Transverse colon (tissue), 4 donors: ENCODE results near the gene CASKIN2. TPM values are rescaled to one million over a fixed set of nuclear protein-coding genes. Genes with fewer than 3 reads are reported as not detected.
"Not testable (repeated sequence)": the region's sequence is repeated elsewhere in the genome, so short reads cannot be mapped to it uniquely, and the experiment has no call there.

Experiments used
- DNase-seq: peaks from one replicate; pipeline ENCODE4 v3.0.0-alpha.2; 2019
- H3K27ac ChIP-seq, 4 donors: fragments of 200-600 bp; sonication (generic); 2 replicates each; pipeline ENCODE4 v1.5.1; 2016 to 2018; ENCODE audit warnings: inconsistent platforms in 4 of 4
- H3K27me3 ChIP-seq: fragments of 200-600 bp; sonication (generic); 2 replicates; pipeline ENCODE4 v1.5.1; 2017; ENCODE audit warnings: inconsistent platforms
- H3K36me3 ChIP-seq, 4 donors: fragments of 200-600 bp; sonication (generic); 2 replicates each; pipeline ENCODE4 v1.5.1; 2017 to 2019; ENCODE audit warnings: inconsistent platforms in 4 of 4
- H3K4me1 ChIP-seq, 4 donors: fragments of 200-600 bp; sonication (generic); 2 replicates each; pipeline ENCODE4 v1.5.1; 2017 to 2020; ENCODE audit warnings: inconsistent platforms in 4 of 4
- H3K4me3 ChIP-seq, 4 donors: fragments of 200-600 bp; sonication (generic); 1 replicate in 1 of 4; 2 replicates in 3 of 4; pipeline versions ENCODE4 v1.5.1 to v1.6.1; 2017 to 2019; ENCODE audit warnings: inconsistent platforms in 4 of 4
- H3K9me3 ChIP-seq, 2 donors: fragments of 200-600 bp; sonication (generic); 2 replicates each; pipeline ENCODE4 v1.5.1; 2017 to 2019; ENCODE audit warnings: inconsistent platforms in 2 of 2
- EP300 ChIP-seq: sonication (generic); formaldehyde crosslinking; IDR thresholded peaks from one replicate; pipeline ENCODE4 v1.6.1; 2017; ENCODE audit warnings: antibody characterized with exemption, low read depth
- POLR2A ChIP-seq: fragments of 450-650 bp; IDR thresholded peaks from one replicate; pipeline ENCODE4 v1.6.1; 2016; ENCODE audit warnings: antibody characterized with exemption, mild to moderate bottlenecking, moderate library complexity
- POLR2AphosphoS5 ChIP-seq, 3 donors: sonication (generic); formaldehyde crosslinking; IDR thresholded peaks; one replicate each; pipeline ENCODE4 v1.6.1; 2016; ENCODE audit warnings: antibody characterized with exemption in 3 of 3
- WGBS, 2 donors: methylation state at CpG; one replicate each; pipeline ENCODE4 v1.1.5; 2018; ENCODE audit warnings: low coverage in 1 of 2; 5-methylcytosine and 5-hydroxymethylcytosine counted together
- in situ Hi-C, 4 donors: fragments of 200-750 bp; cut with MboI; loops; one replicate each; pipeline versions ENCODE4 v1.15.0 to v1.15.1; 2017; ENCODE audit warnings: low sequenced_read_pairs in 3 of 4, low pct_ligation_motif_present in 1 of 4, low pct_unique_long_range_greater_than_20kb in 1 of 4
- intact Hi-C: fragments of 100-400 bp; cut with DNase I; formaldehyde crosslinking; loops from one replicate; pipeline ENCODE4 v1.15.1; 2023; ENCODE audit warnings: low total_unique reads
- total RNA-seq, 4 donors: library from RNA; depleted of rRNA; stranded (reverse); fragments of >200 nt; gene quantifications; one replicate each; pipeline ENCODE4 v1.1.0, GENCODE V29; 2016
- TF ChIP-seq, protein P1 (sequence below), 5 experiments: fragments of 200-600 bp in 3 of 5; fragments of 450-650 bp in 2 of 5; sonication (generic) in 3 of 5; IDR thresholded peaks; 1 replicate in 2 of 5; 2 replicates in 3 of 5; pipeline ENCODE4 v1.5.1; 2016 to 2017; ENCODE audit warnings: antibody characterized with exemption in 5 of 5, inconsistent platforms in 3 of 5, mild to moderate bottlenecking in 2 of 5, moderate library complexity in 1 of 5

CASKIN2 gene
- total RNA-seq, 4 donors from 2014 or later, result 16.5 to 128 (median 24.8) TPM

DNA sequence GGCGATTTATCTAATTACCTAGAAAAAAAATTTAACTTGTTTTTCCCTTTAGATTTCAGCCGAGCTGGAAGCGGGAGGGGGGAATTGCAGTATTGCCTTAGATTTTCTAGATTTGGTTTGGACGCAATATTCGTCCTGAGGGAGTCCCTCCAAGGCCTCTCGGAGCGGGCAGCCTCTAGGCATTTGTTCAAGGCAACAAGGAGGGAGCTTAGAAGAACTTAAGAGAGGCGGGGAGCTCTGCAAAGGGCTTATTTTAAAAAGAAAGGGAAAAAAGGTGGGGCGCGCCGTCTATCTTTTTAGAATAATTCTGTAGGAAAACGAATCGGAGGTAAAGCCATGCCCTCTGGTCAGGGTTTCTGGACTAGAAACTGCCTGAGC lies 59.3 kb downstream of the CASKIN2 start:
- H3K9me3 ChIP-seq, result no peaks in the 10 kb centered on the region
- in situ Hi-C loops, result no loop called here
- peak overlapping the region; percentile 11 to 97 (median 74) for H3K4me3 ChIP-seq
- TF ChIP-seq POLR2AphosphoS5 (IDR thresholded peaks at IDR 0.05) (no peak), POLR2A (peak; percentile 55)
- no peaks in the 10 kb centered on the region for H3K36me3 ChIP-seq
- 7 to 11% methylated on average over 5 to 13 of the region's 13 CpGs for WGBS, 2 donors
- H3K27ac ChIP-seq, result peak overlapping the region; percentile 80 to 94 (median 90)
- peak; percentile 27 for DNase-seq
- peaks cover 25 to 55% (median 35%) of the 10 kb centered on the region in 4 donors for H3K4me1 ChIP-seq
- no peaks in the 10 kb centered on the region for H3K27me3 ChIP-seq
- intact Hi-C loops, result no loop called here

DNA sequence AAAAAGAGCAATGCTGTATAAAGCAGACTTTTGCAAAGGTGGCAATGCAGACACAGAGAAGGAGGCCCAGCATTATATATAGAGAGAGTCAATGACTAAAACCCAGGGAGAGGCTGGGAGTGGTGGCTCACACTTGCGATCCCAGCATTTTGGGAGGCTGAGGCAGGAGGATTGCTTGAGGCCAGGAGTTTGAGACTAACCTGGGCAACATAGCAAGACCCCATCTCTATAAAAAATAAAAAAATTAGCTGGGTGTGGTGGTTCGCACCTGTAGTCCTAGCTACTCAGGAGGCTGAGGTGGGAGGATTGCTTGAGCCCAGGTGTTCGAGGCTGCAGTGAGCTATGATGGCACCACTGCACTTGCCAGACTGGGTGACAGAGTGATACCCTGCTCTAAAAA lies 60.7 kb downstream of the CASKIN2 start:
- H3K9me3 ChIP-seq, in situ Hi-C loops, H3K27me3 ChIP-seq, H3K27ac ChIP-seq, DNase-seq, intact Hi-C loops, H3K4me3 ChIP-seq, H3K36me3 ChIP-seq: not testable (repeated sequence)
- 95 to 100% methylated on average over 3 of the region's 3 CpGs for WGBS, 2 donors
- peaks cover 20 to 44% (median 26%) of the 10 kb centered on the region in 4 donors for H3K4me1 ChIP-seq

DNA sequence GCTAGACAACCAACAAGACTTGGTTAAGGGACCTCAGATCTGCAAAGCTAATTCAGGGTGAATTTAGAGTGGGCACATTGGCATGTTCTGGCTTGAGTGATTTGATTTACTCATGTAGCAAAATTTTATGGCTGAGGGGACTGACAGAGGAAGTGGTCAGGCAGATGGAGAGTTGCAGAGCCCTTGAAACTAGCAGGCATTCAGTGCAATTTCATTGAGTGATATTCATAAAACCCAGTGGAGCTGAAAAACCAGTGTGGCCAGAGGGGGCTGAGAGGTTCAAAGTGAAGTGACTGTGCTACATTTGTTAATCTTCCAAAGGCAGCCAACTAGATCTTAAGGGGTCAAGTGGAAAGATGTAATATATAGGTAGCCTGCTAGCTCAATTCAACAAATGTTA lies 61.1 kb downstream of the CASKIN2 start:
- no peak for TF ChIP-seq POLR2AphosphoS5 (IDR thresholded peaks at IDR 0.05)
- TF ChIP-seq, protein P1, sequence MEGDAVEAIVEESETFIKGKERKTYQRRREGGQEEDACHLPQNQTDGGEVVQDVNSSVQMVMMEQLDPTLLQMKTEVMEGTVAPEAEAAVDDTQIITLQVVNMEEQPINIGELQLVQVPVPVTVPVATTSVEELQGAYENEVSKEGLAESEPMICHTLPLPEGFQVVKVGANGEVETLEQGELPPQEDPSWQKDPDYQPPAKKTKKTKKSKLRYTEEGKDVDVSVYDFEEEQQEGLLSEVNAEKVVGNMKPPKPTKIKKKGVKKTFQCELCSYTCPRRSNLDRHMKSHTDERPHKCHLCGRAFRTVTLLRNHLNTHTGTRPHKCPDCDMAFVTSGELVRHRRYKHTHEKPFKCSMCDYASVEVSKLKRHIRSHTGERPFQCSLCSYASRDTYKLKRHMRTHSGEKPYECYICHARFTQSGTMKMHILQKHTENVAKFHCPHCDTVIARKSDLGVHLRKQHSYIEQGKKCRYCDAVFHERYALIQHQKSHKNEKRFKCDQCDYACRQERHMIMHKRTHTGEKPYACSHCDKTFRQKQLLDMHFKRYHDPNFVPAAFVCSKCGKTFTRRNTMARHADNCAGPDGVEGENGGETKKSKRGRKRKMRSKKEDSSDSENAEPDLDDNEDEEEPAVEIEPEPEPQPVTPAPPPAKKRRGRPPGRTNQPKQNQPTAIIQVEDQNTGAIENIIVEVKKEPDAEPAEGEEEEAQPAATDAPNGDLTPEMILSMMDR (IDR thresholded peaks at IDR 0.05), result no peak
- H3K27me3 ChIP-seq, result no peaks in the 10 kb centered on the region
- intact Hi-C loops, result no loop called here
- no peaks in the 10 kb centered on the region for H3K36me3 ChIP-seq
- H3K27ac ChIP-seq, result peak overlapping the region in 1 of 4 donors; percentile 62
- in situ Hi-C loops, result no loop called here
- no peak overlapping the region for H3K4me3 ChIP-seq
- H3K4me1 ChIP-seq, result peaks cover 17 to 39% (median 24%) of the 10 kb centered on the region in 4 donors
- H3K9me3 ChIP-seq, result no peaks in the 10 kb centered on the region
- no peak for DNase-seq

DNA sequence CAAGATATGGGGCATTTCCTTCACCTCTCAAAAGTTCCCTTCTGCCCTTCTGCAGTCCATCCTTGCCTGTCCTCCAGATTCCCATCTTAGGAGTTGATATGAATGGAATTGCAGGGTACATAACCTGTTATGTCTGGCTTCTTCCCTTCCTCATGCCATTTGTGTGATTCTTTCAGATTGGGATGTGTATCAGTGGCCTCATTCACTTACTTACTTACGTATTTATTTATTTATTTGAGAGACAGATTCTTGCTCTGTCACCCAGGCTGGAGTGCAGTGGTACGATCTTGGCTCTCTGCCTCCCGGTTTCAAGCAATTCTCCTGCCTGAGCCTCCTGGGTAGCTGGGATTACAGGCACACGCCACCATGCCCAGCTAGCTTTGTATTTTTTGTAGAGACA lies 65.1 kb downstream of the CASKIN2 start:
- no peaks in the 10 kb centered on the region for H3K27me3 ChIP-seq
- in situ Hi-C loops, result no loop called here
- no peak overlapping the region for H3K27ac ChIP-seq
- 17 to 81% methylated on average over 1 to 4 of the region's 4 CpGs for WGBS, 2 donors
- no peak overlapping the region for H3K4me3 ChIP-seq
- H3K4me1 ChIP-seq, result peaks cover 0 to 8% (median under 1%) of the 10 kb centered on the region in 4 donors
- no peaks in the 10 kb centered on the region for H3K9me3 ChIP-seq
- DNase-seq, result no peak
- no peaks in the 10 kb centered on the region for H3K36me3 ChIP-seq
- intact Hi-C loops, result no loop called here
- no peak for TF ChIP-seq POLR2A
- no peak for TF ChIP-seq EP300
- TF ChIP-seq, protein P1 (IDR thresholded peaks at IDR 0.05), result no peak
- no peak for TF ChIP-seq POLR2AphosphoS5 (IDR thresholded peaks at IDR 0.05)

Other genes starting within 250 kb of the CASKIN2 start
- gene MIF4GD, start 244.3 kb downstream of the CASKIN2 start, total RNA-seq, result 10 to 100 TPM in 3 of 4 donors, 1 to 10 TPM in 1; 9.0 to 44.0 (median 28.6) TPM
- gene SLC25A19, start 226.1 kb downstream of the CASKIN2 start, total RNA-seq, result 10 to 100 TPM; 12.6 to 49.6 (median 20.7) TPM
- gene GRB2, start 109.9 kb downstream of the CASKIN2 start, total RNA-seq, result 100 to 1,000 TPM; 105 to 183 (median 136) TPM
- 100 to 1,000 TPM; 128 to 708 (median 280) TPM for gene TMEM94, start 58.9 kb downstream of the CASKIN2 start, total RNA-seq
- gene TSEN54, start 991 bp upstream of the CASKIN2 start, total RNA-seq, result 100 to 1,000 TPM in 1 of 4 donors, 10 to 100 TPM in 3; 36.6 to 105 (median 61.2) TPM
- gene LLGL2, start 10.2 kb upstream of the CASKIN2 start, total RNA-seq, result 1,000 to 10,000 TPM in 1 of 4 donors, 100 to 1,000 TPM in 3; 326 to 1,573 (median 641) TPM
- gene MYO15B, start 72.3 kb upstream of the CASKIN2 start, total RNA-seq, result 1,000 to 10,000 TPM in 1 of 4 donors, 100 to 1,000 TPM in 2, 10 to 100 TPM in 1; 59.3 to 1,778 (median 829) TPM
- 10 to 100 TPM in 3 of 4 donors, not detected in 1; 31.3 to 71.4 (median 50.0) TPM for gene SMIM5, start 117.9 kb upstream of the CASKIN2 start, total RNA-seq
- gene RECQL5, start 151.6 kb upstream of the CASKIN2 start, total RNA-seq, result 100 to 1,000 TPM in 2 of 4 donors, 10 to 100 TPM in 2; 25.1 to 129 (median 80.3) TPM
- 10 to 100 TPM; 49.0 to 83.8 (median 71.4) TPM for gene SAP30BP, start 151.8 kb upstream of the CASKIN2 start, total RNA-seq
- gene ITGB4, start 205.9 kb upstream of the CASKIN2 start, total RNA-seq, result 100 to 1,000 TPM; 196 to 323 (median 229) TPM
- 100 to 1,000 TPM in 1 of 4 donors, 10 to 100 TPM in 1, 1 to 10 TPM in 2; 9.3 to 116 (median 30.9) TPM for gene GALK1, start 249.7 kb upstream of the CASKIN2 start, total RNA-seq